ENCODE measurements around the gene TAF11L11. TPM values are rescaled to one million over a fixed set of nuclear protein-coding genes. Genes with fewer than 3 reads are reported as not detected.
"Not testable (repeated sequence)": the region's sequence is repeated elsewhere in the genome, so short reads cannot be mapped to it uniquely, and the experiment has no call there.

The TAF11L11 gene
- total RNA-seq = not detected

GRCh38 chr5:17603880-17604279 is at the start of gene TAF11L11:
TSS of gene TAF11L11 (plus strand) at chr5:17604183.
- intact Hi-C loops (cut with DNase I, micrococcal nuclease); CTCF ChIA-PET; H3K27me3 Mint-ChIP-seq; H3K36me3 Mint-ChIP-seq (ENCODE audit: low read depth); H3K9me3 Mint-ChIP-seq (ENCODE audit: low read depth); DNase-seq; POLR2A ChIA-PET; H3K4me3 Mint-ChIP-seq; H3K27ac Mint-ChIP-seq; ATAC-seq; H3K4me1 Mint-ChIP-seq: not testable (repeated sequence)

DNA sequence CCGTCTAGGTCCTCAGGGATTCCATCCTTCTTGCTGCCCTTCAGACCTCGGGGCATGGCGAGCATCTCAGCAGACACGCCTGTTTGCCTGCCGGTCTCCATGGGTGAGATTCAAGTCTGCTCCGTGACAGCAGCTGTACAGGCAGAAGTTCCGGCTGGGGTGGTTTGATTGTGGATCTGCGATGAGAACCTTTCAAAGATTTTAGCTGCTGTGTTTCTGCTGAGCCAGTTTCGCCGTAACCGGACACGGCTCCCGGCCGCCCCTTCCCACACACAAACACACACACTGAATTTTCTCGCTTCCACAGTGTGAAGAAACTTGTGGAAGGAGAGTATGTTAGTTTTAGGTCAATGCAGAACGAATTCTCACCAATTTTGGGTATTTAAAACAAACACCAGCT is 18.3 kb upstream of the TAF11L11 start, which contains the start of gene TAF11L7:
TAF11L7 (minus strand) TSS at position 101 of the 400 bp plus-strand sequence.
- H3K27me3 Mint-ChIP-seq; POLR2A ChIA-PET; H3K27ac Mint-ChIP-seq; DNase-seq; H3K4me1 Mint-ChIP-seq; H3K36me3 Mint-ChIP-seq (ENCODE audit: low read depth); H3K4me3 Mint-ChIP-seq; CTCF ChIA-PET; intact Hi-C loops (cut with DNase I, micrococcal nuclease); ATAC-seq; H3K9me3 Mint-ChIP-seq (ENCODE audit: low read depth): not testable (repeated sequence)

GRCh38 chr5:17590860-17591259 is 13.1 kb upstream of the TAF11L11 start, which contains the start of gene TAF11L8:
TSS of gene TAF11L8 (minus strand) at chr5:17590960.
- H3K27me3 Mint-ChIP-seq; intact Hi-C loops (cut with DNase I, micrococcal nuclease); POLR2A ChIA-PET; CTCF ChIA-PET; ATAC-seq; H3K4me1 Mint-ChIP-seq; H3K9me3 Mint-ChIP-seq (ENCODE audit: low read depth); DNase-seq; H3K36me3 Mint-ChIP-seq (ENCODE audit: low read depth); H3K4me3 Mint-ChIP-seq; H3K27ac Mint-ChIP-seq: not testable (repeated sequence)

DNA sequence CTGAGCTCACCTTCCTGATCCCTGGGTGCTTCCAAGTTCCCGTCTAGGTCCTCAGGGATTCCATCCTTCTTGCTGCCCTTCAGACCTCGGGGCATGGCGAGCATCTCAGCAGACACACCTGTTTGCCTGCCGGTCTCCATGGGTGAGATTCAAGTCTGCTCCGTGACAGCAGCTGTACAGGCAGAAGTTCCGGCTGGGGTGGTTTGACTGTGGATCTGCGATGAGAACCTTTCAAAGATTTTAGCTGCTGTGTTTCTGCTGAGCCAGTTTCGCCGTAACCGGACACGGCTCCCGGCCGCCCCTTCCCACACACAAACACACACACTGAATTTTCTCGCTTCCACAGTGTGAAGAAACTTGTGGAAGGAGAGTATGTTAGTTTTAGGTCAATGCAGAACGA is 9.7 kb upstream of the TAF11L11 start, which contains the start of gene TAF11L9:
TAF11L9 (minus strand) TSS at position 140 of the 400 bp plus-strand sequence.
- intact Hi-C loops (cut with DNase I, micrococcal nuclease); H3K27ac Mint-ChIP-seq; H3K27me3 Mint-ChIP-seq; H3K9me3 Mint-ChIP-seq (ENCODE audit: low read depth); POLR2A ChIA-PET; H3K4me1 Mint-ChIP-seq; H3K36me3 Mint-ChIP-seq (ENCODE audit: low read depth); H3K4me3 Mint-ChIP-seq; ATAC-seq; DNase-seq; CTCF ChIA-PET: not testable (repeated sequence)

- H3K4me1 Mint-ChIP-seq; H3K36me3 Mint-ChIP-seq (ENCODE audit: low read depth); intact Hi-C loops (cut with DNase I, micrococcal nuclease); POLR2A ChIA-PET; H3K27me3 Mint-ChIP-seq; ATAC-seq; H3K27ac Mint-ChIP-seq; CTCF ChIA-PET; H3K4me3 Mint-ChIP-seq; DNase-seq; H3K9me3 Mint-ChIP-seq (ENCODE audit: low read depth): not testable (repeated sequence)
These were observed 6.3 kb upstream of the TAF11L11 start, which contains the start of gene TAF11L10 for GRCh38 chr5:17597728-17598127. TSS of gene TAF11L10 (minus strand) at chr5:17597828.

DNA sequence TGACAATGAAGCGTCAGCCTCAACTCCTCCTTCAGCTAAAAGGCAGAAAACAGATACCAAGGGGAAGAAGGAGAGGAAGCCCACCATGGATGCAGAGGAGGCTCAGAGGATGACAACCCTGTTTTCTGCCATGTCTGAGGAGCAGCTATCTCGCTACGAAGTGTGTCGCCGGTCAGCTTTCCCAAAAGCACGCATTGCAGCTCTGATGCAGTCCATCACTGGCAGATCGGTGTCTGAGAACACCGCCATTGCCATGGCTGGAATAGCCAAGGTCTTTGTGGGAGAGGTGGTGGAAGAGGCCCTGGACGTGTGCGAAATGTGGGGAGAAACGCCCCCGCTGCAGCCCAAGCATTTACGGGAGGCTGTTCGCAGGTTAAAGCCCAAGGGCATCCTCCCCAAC is 968 bp downstream of the TAF11L11 start:
- no peak for ATAC-seq
- POLR2A ChIA-PET = no interaction called here

DNA sequence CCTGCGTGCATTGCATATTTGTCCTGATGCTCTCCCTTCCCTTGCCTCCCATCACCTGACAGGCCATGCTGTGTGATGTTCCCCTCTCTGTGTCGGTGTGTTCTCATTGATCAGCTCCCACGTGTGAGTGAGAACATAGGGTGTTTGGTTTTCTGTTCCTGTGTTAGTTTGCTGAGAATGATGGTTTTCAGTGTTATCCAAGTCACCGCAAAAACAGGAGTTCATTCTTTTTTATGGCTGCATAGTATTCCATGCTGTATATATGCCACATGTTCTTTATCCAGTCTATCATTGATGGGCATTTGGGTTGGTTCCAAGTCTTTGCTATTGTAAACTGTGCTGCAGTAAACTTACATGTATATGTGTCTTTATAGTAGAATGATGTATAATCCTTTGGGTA is 3.5 kb downstream of the TAF11L11 start:
- CTCF ChIA-PET; intact Hi-C loops (cut with DNase I, micrococcal nuclease); H3K27ac Mint-ChIP-seq; ATAC-seq; H3K9me3 Mint-ChIP-seq (ENCODE audit: low read depth); H3K4me1 Mint-ChIP-seq; POLR2A ChIA-PET; H3K27me3 Mint-ChIP-seq; DNase-seq; H3K36me3 Mint-ChIP-seq (ENCODE audit: low read depth); H3K4me3 Mint-ChIP-seq: not testable (repeated sequence)

More for the DNA sequence above, 968 bp downstream of the TAF11L11 start:
- intact Hi-C loops (cut with DNase I, micrococcal nuclease) = no loop called here
- no peaks in the 10 kb centered on the region for H3K4me1 Mint-ChIP-seq
- H3K27me3 Mint-ChIP-seq = no peaks in the 10 kb centered on the region
- no peak overlapping the region for H3K4me3 Mint-ChIP-seq
- H3K36me3 Mint-ChIP-seq (ENCODE audit: low read depth) = no peaks in the 10 kb centered on the region
- H3K9me3 Mint-ChIP-seq (ENCODE audit: low read depth) = no peaks in the 10 kb centered on the region
- no peak overlapping the region for H3K27ac Mint-ChIP-seq
- CTCF ChIA-PET = no interaction called here
- DNase-seq = no peak

DNA sequence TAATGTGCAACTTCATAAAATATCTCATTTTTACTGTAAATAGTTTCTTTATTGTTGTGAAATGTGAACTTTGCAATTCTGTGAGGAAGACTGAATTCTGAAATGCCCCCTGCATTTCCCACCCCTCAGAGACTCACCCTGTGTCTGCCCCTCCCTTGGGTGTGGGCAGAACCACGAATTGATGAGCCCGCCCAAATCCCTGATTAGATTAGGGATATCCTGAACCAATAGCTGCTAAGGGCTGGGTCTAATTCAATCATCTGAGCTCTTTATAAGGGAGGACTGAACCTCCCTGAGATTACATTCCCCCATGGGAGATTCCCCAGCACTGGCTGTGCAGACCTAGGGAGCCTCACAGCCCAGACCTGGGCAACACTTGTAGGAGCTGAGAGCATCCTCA is 6.1 kb downstream of the TAF11L11 start, which contains the start of gene TAF11L12:
TAF11L12 (plus strand) TSS at position 301 of the 400 bp plus-strand sequence.
- H3K4me3 Mint-ChIP-seq; ATAC-seq; H3K4me1 Mint-ChIP-seq; intact Hi-C loops (cut with DNase I, micrococcal nuclease); H3K9me3 Mint-ChIP-seq (ENCODE audit: low read depth); CTCF ChIA-PET; H3K36me3 Mint-ChIP-seq (ENCODE audit: low read depth); H3K27me3 Mint-ChIP-seq; DNase-seq; H3K27ac Mint-ChIP-seq: not testable (repeated sequence)
- POLR2A ChIA-PET = interaction anchor here (0.7 kb wide), 1 partner anchor 40 kb away, joined by 3 read pairs; no protein-coding TSS in a partner anchor

GRCh38 chr5:17614872-17615605 is 11.1 kb downstream of the TAF11L11 start:
- DNase-seq (no peak), ATAC-seq (no peak)
- Mint-ChIP-seq H3K27ac (no peak overlapping the region), H3K36me3 (ENCODE audit: low read depth) (no peaks in the 10 kb centered on the region), H3K4me1 (no peaks in the 10 kb centered on the region), H3K27me3 (no peaks in the 10 kb centered on the region), H3K9me3 (ENCODE audit: low read depth) (peaks cover 3% of the 10 kb centered on the region), H3K4me3 (no peak overlapping the region)
- ChIA-PET CTCF (no interaction called here), POLR2A (no interaction called here)
- intact Hi-C loops (cut with DNase I, micrococcal nuclease) = no loop called here

- H3K4me1 Mint-ChIP-seq = no peaks in the 10 kb centered on the region
- no peak overlapping the region for H3K27ac Mint-ChIP-seq
- intact Hi-C loops (cut with DNase I, micrococcal nuclease) = no loop called here
- H3K9me3 Mint-ChIP-seq (ENCODE audit: low read depth) = peaks cover 4% of the 10 kb centered on the region
- DNase-seq = no peak
- POLR2A ChIA-PET = no interaction called here
- no peak for ATAC-seq
- no peaks in the 10 kb centered on the region for H3K27me3 Mint-ChIP-seq
- H3K36me3 Mint-ChIP-seq (ENCODE audit: low read depth) = no peaks in the 10 kb centered on the region
- no peak overlapping the region for H3K4me3 Mint-ChIP-seq
- CTCF ChIA-PET = no interaction called here
These were observed 15.4 kb downstream of the TAF11L11 start for GRCh38 chr5:17619354-17619753.

DNA sequence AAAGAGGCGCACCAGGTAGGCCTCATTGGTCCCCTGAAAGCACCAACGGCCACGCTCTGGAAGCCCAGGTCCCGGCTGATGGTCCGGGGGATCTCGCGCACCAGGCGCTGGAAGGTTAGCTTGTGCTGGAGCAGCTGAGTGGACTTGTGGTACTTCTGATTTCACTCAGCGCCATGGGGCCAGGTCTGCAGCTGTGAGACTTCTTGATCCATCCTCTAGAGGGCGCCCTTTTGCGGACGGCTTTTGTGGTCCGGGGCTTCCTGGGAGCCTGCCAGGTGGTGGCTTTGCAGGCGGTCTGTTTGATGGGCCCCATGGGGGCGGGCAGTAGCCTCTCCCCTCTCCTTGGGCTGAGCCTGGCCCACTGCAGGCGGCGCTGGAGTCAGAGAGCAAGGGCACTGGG is 16.6 kb downstream of the TAF11L11 start:
- H3K27ac Mint-ChIP-seq = no peak overlapping the region
- CTCF ChIA-PET = no interaction called here
- H3K4me1 Mint-ChIP-seq = no peaks in the 10 kb centered on the region
- no peak for ATAC-seq
- H3K36me3 Mint-ChIP-seq (ENCODE audit: low read depth) = no peaks in the 10 kb centered on the region
- DNase-seq = no peak
- POLR2A ChIA-PET = no interaction called here
- intact Hi-C loops (cut with DNase I, micrococcal nuclease) = no loop called here
- H3K4me3 Mint-ChIP-seq = no peak overlapping the region
- no peaks in the 10 kb centered on the region for H3K27me3 Mint-ChIP-seq
- H3K9me3 Mint-ChIP-seq (ENCODE audit: low read depth) = peaks cover 4% of the 10 kb centered on the region

DNA sequence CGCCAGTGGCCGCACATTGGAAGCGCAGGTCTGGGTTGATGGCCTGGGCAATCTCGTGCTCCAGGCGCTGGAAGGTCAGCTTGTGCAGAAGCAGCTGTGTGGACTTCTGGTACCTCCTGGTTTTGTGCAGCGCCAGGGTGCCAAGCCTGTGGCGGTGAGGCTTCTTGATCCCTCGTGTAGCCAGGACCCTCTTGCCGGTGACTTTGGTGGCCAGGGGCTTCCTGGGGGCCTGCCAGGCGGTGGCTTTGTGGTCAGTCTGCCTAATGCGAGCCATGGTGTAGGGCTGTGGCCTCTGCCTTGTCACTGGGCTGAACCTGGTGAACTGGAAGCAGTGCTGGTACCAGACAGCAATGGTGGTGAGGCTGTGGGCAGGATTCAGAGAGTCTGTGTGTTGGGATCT is 21.7 kb downstream of the TAF11L11 start:
- no peak overlapping the region for H3K27ac Mint-ChIP-seq
- ATAC-seq (no peak), DNase-seq (no peak)
- no peaks in the 10 kb centered on the region for H3K4me1 Mint-ChIP-seq
- CTCF ChIA-PET = no interaction called here
- H3K27me3 Mint-ChIP-seq = no peaks in the 10 kb centered on the region
- intact Hi-C loops (cut with DNase I, micrococcal nuclease) = no loop called here
- H3K36me3 Mint-ChIP-seq (ENCODE audit: low read depth) = no peaks in the 10 kb centered on the region
- POLR2A ChIA-PET = no interaction called here
- no peak overlapping the region for H3K4me3 Mint-ChIP-seq
- peaks cover 4% of the 10 kb centered on the region for H3K9me3 Mint-ChIP-seq (ENCODE audit: low read depth)

Data from activated CD4-positive, alpha-beta T cell treated with anti-CD3 and anti-CD28 coated beads for 36 hours (primary cell).